Body of pancreas (tissue), 4 donors: ENCODE measurements around the gene NUP153. TPM values are rescaled to one million over a fixed set of nuclear protein-coding genes. Genes with fewer than 3 reads are reported as not detected.
A peak's percentile ranks its signal among the peaks of the same experiment; 100 is the strongest.

Experiments
- ATAC-seq: fragments of 150-250 bp; one replicate; pipeline ENCODE4 v1.9.1; 2016
- DNase-seq, 4 donors: peaks; one replicate each; pipeline ENCODE4 v3.0.0-alpha.2; 2019
- H3K27ac ChIP-seq, 4 donors: fragments of 200-600 bp; sonication (generic); 1 replicate in 3 of 4; 2 replicates in 1 of 4; pipeline versions ENCODE4 v1.5.1 to v1.6.1; 2016 to 2019; ENCODE audit warnings: mild to moderate bottlenecking in 1 of 4, mixed read lengths in 1 of 4, moderate library complexity in 1 of 4
- H3K27me3 ChIP-seq, 2 donors: fragments of 200-600 bp; sonication (generic); one replicate each; pipeline ENCODE4 v1.6.0; 2016; ENCODE audit warnings: mild to moderate bottlenecking in 1 of 2
- H3K36me3 ChIP-seq, 2 donors: fragments of 200-600 bp; sonication (generic); replicated peaks in 1 of 2; 2 replicates each; pipeline ENCODE4 v1.5.1; 2016; ENCODE audit warnings: low read depth in 2 of 2; ENCODE audit not compliant: insufficient read depth in 1 of 2
- H3K4me1 ChIP-seq: fragments of 200-600 bp; sonication (generic); one replicate; pipeline ENCODE4 v1.6.0; 2016
- H3K4me3 ChIP-seq, 2 donors: fragments of 200-600 bp; sonication (generic); 1 replicate in 1 of 2; 2 replicates in 1 of 2; pipeline ENCODE4 v1.5.1; 2016 to 2019
- H3K9me3 ChIP-seq, 3 donors: fragments of 200-600 bp; sonication (generic); 1 replicate in 2 of 3; 2 replicates in 1 of 3; pipeline ENCODE4 v1.5.1; 2016
- POLR2A ChIP-seq, 3 donors: fragments of 450-650 bp; IDR thresholded peaks; one replicate each; pipeline ENCODE4 v1.6.1; 2016; ENCODE audit warnings: antibody characterized with exemption in 3 of 3, mild to moderate bottlenecking in 2 of 3
- WGBS, 2 donors: methylation state at CpG; one replicate each; pipeline ENCODE4 v1.1.5; 2017; 5-methylcytosine and 5-hydroxymethylcytosine counted together
- intact Hi-C: fragments of 100-400 bp; cut with DNase I; formaldehyde crosslinking; loops from one replicate; pipeline ENCODE4 v1.15.1; 2023
- total RNA-seq, 2 donors: library from RNA; depleted of rRNA; stranded (reverse); fragments of >200 nt; gene quantifications; one replicate each; pipeline ENCODE4 v1.1.0, GENCODE V29; 2016
- TF ChIP-seq, protein P1 (sequence below), 7 experiments: fragments of 450-650 bp in 4 of 7; fragments of 200-600 bp in 3 of 7; sonication (generic) in 3 of 7; IDR thresholded peaks; one replicate each; pipeline ENCODE4 v1.5.1; 2016 to 2019; ENCODE audit warnings: antibody characterized with exemption in 7 of 7

NUP153 gene
- total RNA-seq, 2 donors from 2014 or later, result 15.8 to 20.8 TPM

DNA sequence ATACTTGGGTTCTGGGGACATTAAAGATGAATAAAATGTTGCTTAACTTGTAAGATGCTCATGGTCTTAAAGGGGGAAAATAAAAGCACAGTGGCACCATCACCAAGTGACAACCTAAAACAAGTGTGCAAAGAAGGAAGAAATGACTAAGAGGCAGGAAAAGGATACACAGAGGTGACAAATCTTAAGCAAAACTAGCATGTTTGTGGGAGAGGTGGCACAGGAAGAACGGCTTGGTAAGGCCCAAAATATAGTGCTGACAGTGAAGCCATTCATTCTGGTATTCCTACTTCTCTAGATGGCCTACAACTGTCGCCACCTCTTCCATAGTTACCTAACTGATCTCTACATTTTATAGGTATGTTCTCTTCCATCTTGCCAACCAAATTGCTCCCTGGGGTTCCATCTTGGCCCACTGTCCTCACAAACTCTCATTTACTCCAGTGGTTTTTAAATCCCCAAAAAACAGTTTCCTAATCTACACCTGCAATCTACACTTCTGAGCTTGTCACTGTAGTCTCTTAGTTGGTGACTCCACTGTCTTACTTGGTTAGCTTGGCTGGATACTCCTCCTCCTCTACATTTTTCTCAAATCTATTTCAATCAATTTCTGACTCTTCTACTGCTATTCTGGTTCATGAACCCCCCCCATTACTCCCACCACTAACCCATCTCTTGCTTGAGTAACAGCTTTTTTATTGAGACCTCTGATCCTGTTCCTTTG is 73.1 kb downstream of the NUP153 start:
- 85 to 92% methylated on average over 2 of the region's 2 CpGs for WGBS, 2 donors
- intact Hi-C loops, result no loop called here
- Histone ChIP-seq H3K27me3 (no peaks in the 10 kb centered on the region), H3K9me3 (no peaks in the 10 kb centered on the region), H3K36me3 (peaks cover 0 to 12% of the 10 kb centered on the region in 2 donors), H3K27ac (peak overlapping the region in 1 of 4 donors; percentile 2), H3K4me3 (no peak overlapping the region), H3K4me1 (no peaks in the 10 kb centered on the region)
- DNase-seq, result no peak
- TF ChIP-seq, protein P1, sequence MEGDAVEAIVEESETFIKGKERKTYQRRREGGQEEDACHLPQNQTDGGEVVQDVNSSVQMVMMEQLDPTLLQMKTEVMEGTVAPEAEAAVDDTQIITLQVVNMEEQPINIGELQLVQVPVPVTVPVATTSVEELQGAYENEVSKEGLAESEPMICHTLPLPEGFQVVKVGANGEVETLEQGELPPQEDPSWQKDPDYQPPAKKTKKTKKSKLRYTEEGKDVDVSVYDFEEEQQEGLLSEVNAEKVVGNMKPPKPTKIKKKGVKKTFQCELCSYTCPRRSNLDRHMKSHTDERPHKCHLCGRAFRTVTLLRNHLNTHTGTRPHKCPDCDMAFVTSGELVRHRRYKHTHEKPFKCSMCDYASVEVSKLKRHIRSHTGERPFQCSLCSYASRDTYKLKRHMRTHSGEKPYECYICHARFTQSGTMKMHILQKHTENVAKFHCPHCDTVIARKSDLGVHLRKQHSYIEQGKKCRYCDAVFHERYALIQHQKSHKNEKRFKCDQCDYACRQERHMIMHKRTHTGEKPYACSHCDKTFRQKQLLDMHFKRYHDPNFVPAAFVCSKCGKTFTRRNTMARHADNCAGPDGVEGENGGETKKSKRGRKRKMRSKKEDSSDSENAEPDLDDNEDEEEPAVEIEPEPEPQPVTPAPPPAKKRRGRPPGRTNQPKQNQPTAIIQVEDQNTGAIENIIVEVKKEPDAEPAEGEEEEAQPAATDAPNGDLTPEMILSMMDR (IDR thresholded peaks at IDR 0.05), result no peak
- TF ChIP-seq POLR2A (IDR thresholded peaks at IDR 0.05), result no peak
- no peak for ATAC-seq

DNA sequence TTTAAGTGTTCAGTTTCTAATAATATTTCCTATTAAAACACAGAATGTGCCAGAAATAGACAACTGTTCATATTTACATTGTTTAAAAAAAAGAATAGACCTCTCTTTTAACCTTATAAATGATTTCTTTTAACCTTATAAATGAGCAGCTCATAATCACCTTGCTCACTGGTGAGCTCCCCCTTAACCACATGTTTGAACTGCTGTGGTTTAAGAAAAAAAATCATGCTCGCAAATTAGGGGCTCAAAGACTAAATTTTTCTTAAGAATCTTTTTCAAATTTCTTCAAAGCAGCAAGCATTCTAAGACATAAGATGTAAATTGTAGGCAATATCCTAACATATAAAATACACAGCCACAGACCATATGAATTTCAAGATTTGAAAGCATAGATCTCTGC is 73.8 kb downstream of the NUP153 start:
- H3K4me1 ChIP-seq, result no peaks in the 10 kb centered on the region
- DNase-seq (no peak), ATAC-seq (no peak)
- H3K4me3 ChIP-seq, result no peak overlapping the region
- H3K36me3 ChIP-seq, result peaks cover 0 to 14% of the 10 kb centered on the region in 2 donors
- TF ChIP-seq, protein P1 (IDR thresholded peaks at IDR 0.05), result no peak
- intact Hi-C loops, result no loop called here
- H3K27me3 ChIP-seq, result no peaks in the 10 kb centered on the region
- 91 to 94% methylated on average over 1 of the region's 1 CpG for WGBS, 2 donors
- no peaks in the 10 kb centered on the region for H3K9me3 ChIP-seq
- no peak overlapping the region for H3K27ac ChIP-seq

DNA sequence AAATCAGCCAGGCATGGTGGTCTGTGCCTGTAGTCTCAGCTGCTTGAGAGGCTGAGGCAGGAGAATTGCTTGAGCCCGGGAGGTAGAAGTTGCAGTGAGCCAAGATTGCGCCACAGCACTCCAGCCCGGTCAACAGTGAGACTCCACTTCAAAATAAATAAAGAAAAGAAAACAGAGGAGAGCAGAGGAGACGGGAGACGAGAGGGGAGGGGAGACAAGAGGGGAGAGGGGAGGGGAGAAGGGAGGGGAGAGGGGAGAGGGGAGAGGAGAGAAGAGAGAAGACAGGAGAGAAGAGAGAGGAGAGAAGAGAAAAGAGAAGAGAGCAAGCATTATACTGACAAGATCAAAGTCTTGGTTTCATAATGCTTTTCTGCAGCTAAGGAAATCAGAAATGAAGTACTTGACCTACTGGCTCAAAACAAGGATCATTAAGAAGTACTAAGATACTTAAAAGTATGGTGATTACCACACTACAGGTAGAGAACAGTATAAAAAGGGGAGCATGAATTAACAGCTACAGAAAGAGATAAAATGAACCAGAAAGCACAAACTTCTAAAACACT is 76.1 kb downstream of the NUP153 start:
- H3K27ac ChIP-seq, result no peak overlapping the region
- TF ChIP-seq, protein P1 (IDR thresholded peaks at IDR 0.05), result no peak
- TF ChIP-seq POLR2A (IDR thresholded peaks at IDR 0.05), result no peak
- H3K36me3 ChIP-seq, result peaks cover 0 to 12% of the 10 kb centered on the region in 2 donors
- no peak overlapping the region for H3K4me3 ChIP-seq
- no peak for DNase-seq
- WGBS, 2 donors, result 39 to 42% methylated on average over 5 of the region's 5 CpGs
- H3K27me3 ChIP-seq, result no peaks in the 10 kb centered on the region
- ATAC-seq, result no peak
- no peaks in the 10 kb centered on the region for H3K9me3 ChIP-seq
- intact Hi-C loops, result no loop called here
- H3K4me1 ChIP-seq, result no peaks in the 10 kb centered on the region

DNA sequence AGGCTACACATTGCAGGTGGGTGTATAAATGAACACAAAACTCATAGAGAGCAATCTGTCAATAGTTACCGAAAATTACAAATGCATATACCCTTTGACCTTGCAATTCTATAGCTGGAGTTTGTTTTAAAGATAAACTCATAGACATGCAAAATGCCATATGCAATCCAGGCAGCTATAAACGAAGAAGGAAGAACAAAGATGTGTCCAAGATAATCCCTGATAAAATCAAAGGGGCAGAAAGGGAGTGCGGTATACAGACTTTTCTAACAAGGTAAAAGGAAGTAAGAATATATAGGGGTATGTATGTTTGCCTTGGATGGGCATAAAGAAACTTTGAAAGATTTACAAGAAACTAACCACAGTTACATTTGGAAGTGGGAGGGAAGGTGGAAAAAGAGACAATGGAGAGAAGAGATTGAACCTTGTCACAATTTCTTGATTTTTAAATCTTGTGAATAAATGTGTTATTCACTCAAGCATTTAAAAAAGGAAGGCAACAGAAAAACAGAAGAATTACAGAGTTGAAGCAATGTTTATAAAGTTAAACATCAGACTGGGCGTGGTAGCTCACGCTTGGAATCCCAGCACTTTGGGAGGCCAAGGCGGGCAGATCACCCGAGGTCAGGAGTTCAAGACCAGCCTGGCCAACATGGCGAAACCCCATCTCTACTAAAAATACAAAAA is 76.8 kb downstream of the NUP153 start:
- 87 to 88% methylated on average over 8 of the region's 8 CpGs for WGBS, 2 donors
- Histone ChIP-seq H3K36me3 (peaks cover 0 to 15% of the 10 kb centered on the region in 2 donors), H3K27ac (no peak overlapping the region), H3K9me3 (no peaks in the 10 kb centered on the region), H3K4me1 (no peaks in the 10 kb centered on the region), H3K4me3 (no peak overlapping the region), H3K27me3 (no peaks in the 10 kb centered on the region)
- DNase-seq (no peak), ATAC-seq (no peak)
- intact Hi-C loops, result no loop called here
- TF ChIP-seq, protein P1 (IDR thresholded peaks at IDR 0.05), result no peak
- TF ChIP-seq POLR2A (IDR thresholded peaks at IDR 0.05), result no peak
